WI38 (cell line): ENCODE data around the gene CAMK1G.

Source experiments
- H3K4me3 ChIP-seq: 2 replicates; pipeline ENCODE4 v1.5.1; 2011; ENCODE audit warnings: low read depth, mild to moderate bottlenecking, control low read depth, low read length
- TF ChIP-seq, protein P1 (sequence below): IDR thresholded peaks from 2 replicates; pipeline ENCODE4 v1.5.1; 2012; ENCODE audit warnings: low read depth, mild to moderate bottlenecking, control low read depth, low read length

Gene CAMK1G

DNA sequence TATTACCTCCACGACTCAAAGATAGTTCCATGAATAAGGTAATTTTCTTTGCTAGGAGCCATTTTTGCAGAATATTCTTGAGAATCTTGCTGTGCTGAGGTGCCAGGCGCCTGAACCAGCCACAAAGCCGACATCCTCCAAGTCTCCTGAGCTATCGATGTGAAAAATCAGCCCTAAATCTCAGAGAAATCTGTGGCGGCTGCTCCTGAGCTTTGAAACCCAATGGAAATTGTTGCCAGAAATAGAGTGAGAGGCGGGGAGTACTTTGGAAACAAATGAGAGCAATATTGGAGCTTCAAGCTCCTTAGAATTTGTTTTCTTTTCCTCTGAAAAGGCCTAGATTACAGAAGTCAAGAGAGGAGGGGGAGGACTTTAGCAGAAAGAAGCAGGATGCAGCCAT is 6.3 kb downstream of the CAMK1G start:
- H3K4me3 ChIP-seq: no peak overlapping the region
- TF ChIP-seq, protein P1, sequence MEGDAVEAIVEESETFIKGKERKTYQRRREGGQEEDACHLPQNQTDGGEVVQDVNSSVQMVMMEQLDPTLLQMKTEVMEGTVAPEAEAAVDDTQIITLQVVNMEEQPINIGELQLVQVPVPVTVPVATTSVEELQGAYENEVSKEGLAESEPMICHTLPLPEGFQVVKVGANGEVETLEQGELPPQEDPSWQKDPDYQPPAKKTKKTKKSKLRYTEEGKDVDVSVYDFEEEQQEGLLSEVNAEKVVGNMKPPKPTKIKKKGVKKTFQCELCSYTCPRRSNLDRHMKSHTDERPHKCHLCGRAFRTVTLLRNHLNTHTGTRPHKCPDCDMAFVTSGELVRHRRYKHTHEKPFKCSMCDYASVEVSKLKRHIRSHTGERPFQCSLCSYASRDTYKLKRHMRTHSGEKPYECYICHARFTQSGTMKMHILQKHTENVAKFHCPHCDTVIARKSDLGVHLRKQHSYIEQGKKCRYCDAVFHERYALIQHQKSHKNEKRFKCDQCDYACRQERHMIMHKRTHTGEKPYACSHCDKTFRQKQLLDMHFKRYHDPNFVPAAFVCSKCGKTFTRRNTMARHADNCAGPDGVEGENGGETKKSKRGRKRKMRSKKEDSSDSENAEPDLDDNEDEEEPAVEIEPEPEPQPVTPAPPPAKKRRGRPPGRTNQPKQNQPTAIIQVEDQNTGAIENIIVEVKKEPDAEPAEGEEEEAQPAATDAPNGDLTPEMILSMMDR: no peak

DNA sequence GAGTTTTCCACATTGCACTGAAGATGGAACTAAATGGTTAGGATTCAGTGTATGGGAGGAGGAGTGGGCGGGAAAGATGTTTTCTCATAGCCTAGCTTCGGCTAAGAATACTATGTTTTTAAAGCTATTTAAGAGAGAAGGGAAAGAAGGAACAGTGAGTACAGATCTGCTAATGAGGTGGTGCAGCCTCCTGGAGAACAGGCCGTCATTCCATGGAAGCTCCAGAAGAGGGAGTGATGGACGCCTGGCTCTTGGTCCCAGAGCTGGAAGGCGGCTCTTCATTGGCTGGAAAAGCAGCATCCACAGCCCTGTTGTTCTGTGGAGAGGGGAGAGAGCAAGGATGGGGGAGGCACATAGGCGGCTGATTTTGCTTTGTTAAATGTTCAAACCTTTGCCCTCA is 6.9 kb downstream of the CAMK1G start:
- H3K4me3 ChIP-seq: no peak overlapping the region
- TF ChIP-seq, protein P1: peak; percentile 21; the same call in 1 of the 2 replicates

DNA sequence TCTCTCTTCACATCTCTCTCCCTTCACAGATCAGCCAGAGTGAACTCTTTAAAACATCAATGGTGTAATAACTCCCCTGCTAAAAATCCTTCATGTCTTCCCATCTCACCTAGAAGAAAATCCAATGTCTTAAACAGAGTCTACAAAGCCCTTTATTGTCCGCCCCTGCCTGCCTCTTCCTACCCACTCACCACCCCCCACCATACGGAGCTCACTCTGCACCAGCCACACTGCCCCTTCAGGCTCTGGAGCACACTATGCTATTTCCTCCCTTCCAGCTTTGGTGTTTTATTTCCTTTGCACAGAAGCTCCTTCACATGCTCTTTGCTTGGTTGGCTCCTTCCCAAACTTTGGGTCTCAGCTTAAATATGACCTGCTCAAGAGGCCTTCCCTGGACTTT is 10.2 kb downstream of the CAMK1G start:
- TF ChIP-seq, protein P1: no peak
- H3K4me3 ChIP-seq: no peak overlapping the region

DNA sequence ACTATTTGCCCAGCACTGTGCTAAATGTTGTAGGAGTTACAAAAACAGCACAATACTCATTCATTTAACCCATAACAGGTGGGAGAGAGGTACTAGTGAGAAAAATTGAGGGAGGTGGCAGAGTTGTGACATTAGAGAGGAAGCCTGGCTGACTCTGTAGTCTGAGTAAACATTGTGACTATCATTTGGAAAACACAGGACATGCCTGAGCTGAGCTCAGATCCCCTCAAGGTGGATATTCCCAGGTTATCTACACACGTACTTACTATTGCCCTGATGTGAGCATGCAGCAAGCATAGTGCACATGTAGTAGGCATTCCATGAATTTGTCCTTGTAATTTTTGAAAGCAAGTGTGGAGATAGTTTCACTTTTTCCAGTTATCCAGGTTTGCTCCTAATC is 10.9 kb downstream of the CAMK1G start:
- TF ChIP-seq, protein P1: no peak

DNA sequence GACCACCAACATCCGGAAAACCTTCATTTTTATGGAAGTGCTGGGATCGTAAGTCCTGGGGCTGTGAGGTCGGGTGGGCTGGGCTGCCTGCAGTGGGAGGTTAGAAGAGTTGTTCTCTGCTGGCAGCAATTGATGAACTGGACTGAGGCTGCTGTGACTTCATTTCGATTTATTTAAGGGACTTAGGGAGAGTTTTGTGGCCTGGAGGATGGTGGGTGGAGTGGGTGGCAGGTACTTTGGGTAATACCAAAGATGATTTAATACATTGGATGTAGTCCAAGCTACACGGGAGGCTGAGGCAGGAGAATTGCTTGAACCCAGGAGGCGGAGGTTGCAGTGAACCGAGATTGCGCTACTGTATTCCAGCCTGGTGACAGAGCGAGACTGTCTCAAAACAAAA is 11.5 kb downstream of the CAMK1G start:
- no peak overlapping the region for H3K4me3 ChIP-seq
- TF ChIP-seq, protein P1: no peak

More for the DNA sequence above, 10.9 kb downstream of the CAMK1G start:
- H3K4me3 ChIP-seq: no peak overlapping the region

DNA sequence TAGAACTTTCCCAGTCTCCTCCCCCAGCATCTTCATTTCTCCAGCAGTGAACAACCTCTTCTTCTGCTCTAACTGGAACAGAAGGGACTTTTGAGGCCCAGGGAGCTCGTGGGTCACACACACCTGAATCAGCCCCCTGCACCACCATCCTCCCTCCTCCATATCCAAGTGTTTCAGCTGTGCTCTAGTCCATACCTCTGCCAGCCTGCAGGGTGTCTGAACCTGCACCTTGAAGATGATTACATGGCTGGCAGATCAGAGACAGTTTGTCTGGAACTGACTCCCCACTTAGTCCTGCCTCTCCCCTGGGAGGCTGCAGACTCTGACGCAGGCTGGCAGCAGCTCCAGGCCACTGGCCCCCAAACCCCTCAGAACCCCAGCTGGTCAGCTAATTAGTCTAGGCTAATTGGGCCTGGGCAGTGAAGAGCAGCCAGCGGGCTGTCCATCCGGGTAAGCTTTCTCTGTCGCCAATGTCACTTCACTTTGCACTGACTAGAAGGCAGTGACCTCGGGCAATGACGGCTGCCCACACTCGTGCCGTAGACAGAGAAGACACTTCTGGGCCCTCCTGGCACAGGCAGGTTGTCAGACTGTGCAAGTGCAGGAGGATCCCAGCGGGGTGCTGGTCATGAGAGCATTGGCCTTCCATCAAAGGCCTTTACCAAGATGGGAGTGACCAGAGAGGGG is 12.2 kb downstream of the CAMK1G start:
- TF ChIP-seq, protein P1: no peak

DNA sequence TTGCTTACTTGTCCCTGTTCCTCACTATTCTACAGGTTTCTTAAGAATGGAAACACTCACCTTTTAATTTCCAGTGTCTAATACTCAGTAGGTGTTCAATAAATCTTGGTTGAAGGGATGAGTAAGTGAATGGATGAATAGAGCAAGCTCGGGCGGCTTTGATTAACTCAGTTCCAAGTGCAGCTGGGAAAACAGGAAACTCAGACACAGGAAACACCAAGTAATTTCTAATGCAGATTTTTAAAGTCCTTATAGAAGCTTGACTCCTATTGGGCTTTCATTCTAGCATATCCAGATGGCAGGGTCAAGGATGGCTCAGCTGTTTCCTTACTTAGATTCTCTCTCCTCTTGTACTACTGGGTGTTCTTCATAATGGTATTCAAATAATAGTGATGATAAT is 14.0 kb downstream of the CAMK1G start:
- H3K4me3 ChIP-seq: no peak overlapping the region
- TF ChIP-seq, protein P1: no peak

More for the DNA sequence above, 12.2 kb downstream of the CAMK1G start:
- no peak overlapping the region for H3K4me3 ChIP-seq
